Caki2 (cell line): ENCODE results near the gene ZNF275. TPM values are rescaled to one million over a fixed set of nuclear protein-coding genes. Genes with fewer than 3 reads are reported as not detected.

Experiments
- DNase-seq: peaks from one replicate; pipeline ENCODE4 v3.0.0-alpha.2; 2015; ENCODE audit warnings: low read depth
- in situ Hi-C: cut with HindIII; loops from 2 replicates; pipeline ENCODE4 v1.10.0; 2016; ENCODE audit warnings: low sequenced_read_pairs, low pct_unique_long_range_greater_than_20kb, mixed read lengths
- total RNA-seq: library from RNA; depleted of rRNA; stranded (reverse); fragments of >200 nt; shearing (Covaris generic); gene quantifications from 2 replicates; pipeline ENCODE4 v1.2.3, GENCODE V29; 2014; ENCODE audit warnings: low replicate concordance

Gene ZNF275
- total RNA-seq, 1 experiment from 2014 or later, result 6.1 TPM

DNA sequence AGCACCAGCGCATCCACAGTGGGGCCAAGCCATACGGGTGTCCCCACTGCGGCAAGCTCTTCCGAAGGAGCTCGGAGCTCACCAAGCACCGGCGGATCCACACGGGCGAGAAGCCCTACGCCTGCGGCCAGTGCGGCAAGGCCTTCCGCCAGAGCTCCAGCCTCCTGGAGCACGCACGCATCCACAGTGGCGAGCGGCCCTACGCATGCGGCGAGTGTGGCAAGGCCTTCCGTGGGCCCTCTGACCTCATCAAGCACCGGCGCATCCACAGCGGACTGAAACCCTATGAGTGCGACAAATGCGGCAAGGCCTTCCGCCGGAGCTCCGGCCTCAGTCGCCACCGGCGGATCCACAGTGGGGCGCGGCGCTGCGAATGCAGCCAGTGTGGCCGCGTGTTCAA is 13.6 kb downstream of the ZNF275 start:
- in situ Hi-C loops, result no loop called here

DNA sequence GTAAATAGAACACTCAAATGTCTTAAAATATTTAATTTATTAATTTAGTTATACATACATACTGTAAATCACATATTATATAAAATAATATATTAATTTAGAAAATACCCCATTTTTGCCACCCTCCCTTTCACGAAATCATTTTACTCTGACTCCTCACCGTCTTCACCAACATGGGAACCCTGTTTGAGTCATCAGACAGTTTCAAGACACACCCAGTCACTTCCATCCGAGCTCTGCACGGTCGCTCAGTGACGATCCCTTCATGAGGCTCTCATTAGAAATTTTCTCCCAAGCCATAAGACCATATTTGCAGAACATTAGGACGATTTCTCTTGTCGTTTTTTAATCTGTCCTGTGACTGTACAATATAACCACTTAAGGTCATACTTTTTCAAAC is 14.5 kb downstream of the ZNF275 start:
- in situ Hi-C loops, result no loop called here
- no peak for DNase-seq

More for the DNA sequence above, 13.6 kb downstream of the ZNF275 start:
- no peak for DNase-seq

DNA sequence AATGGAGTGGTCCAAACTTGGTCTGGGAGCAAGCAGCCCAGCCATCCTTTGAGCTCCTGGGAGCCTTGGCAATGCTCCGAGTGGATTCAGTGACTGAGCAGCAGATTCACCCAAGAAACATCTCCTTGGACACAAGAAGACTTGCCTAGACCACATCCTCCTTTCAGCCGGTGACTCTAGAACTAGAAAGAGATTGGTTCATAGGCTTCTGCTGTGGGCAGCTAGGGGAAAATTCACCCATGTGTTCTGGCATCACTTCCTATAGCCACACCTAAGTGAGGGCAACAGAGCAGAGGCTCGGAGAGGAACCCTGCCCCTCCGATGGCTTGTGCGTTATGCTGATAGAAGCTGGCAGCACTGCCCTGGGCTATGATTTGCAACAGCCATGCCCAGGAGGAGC is 16.0 kb downstream of the ZNF275 start:
- in situ Hi-C loops, result no loop called here

GRCh38 chrX:153351981-153352380 is 18.0 kb downstream of the ZNF275 start:
- in situ Hi-C loops, result no loop called here

More for the DNA sequence above, 16.0 kb downstream of the ZNF275 start:
- no peak for DNase-seq

GRCh38 chrX:153352858-153353257 is 18.9 kb downstream of the ZNF275 start:
- in situ Hi-C loops, result no loop called here
- DNase-seq, result no peak

More at GRCh38 chrX:153351981-153352380, 18.0 kb downstream of the ZNF275 start:
- no peak for DNase-seq

GRCh38 chrX:153353416-153353815 is 19.5 kb downstream of the ZNF275 start:
- in situ Hi-C loops, result no loop called here
- no peak for DNase-seq

DNA sequence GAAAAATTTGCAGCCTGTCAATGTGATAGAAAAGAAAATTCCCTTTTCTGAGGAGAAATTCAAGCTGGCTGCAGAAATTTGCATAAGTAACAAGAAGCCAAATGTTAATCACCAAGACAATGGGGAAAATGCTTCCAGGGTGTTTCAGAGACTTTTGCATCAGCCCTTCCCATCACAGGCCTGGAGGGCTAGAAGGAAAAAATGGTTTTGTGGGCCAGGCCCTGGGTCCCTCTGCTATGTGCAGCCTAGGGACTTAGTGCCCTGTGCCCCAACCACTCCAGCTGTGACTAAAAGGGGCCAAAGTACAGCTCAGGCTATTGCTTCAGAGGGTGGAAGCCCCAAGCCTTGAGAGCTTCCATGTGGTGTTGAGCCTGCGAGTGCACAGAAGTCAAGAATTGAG is 23.9 kb downstream of the ZNF275 start:
- DNase-seq, result no peak
- in situ Hi-C loops, result no loop called here

- in situ Hi-C loops, result no loop called here
- no peak for DNase-seq
Measured at GRCh38 chrX:153361781-153362397, 27.9 kb downstream of the ZNF275 start.

GRCh38 chrX:153365670-153366069 is 31.7 kb downstream of the ZNF275 start:
- DNase-seq, result no peak
- in situ Hi-C loops, result no loop called here

DNA sequence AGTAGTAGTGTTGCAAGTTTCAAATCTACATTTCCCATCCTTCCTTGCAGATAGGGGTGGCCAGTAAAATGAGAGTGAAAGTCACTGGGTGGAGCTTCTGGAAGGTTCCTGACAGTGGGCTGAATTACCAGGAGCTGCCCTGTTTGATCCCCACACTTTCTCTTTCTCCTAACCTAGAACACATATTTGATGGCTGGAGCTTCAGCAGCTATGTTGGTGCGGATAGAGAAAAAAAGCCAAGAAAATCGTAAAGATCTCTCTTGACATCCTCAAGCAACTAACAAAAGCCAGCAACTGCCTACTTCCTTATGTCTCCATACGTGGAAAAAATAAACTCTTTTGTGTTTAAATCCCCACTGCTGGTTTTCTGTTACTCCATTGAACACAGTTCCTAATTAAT is 32.2 kb downstream of the ZNF275 start:
- in situ Hi-C loops, result no loop called here

GRCh38 chrX:153366878-153367538 is 33.1 kb downstream of the ZNF275 start:
- DNase-seq, result no peak
- in situ Hi-C loops, result no loop called here

More for the DNA sequence above, 32.2 kb downstream of the ZNF275 start:
- DNase-seq, result no peak

DNA sequence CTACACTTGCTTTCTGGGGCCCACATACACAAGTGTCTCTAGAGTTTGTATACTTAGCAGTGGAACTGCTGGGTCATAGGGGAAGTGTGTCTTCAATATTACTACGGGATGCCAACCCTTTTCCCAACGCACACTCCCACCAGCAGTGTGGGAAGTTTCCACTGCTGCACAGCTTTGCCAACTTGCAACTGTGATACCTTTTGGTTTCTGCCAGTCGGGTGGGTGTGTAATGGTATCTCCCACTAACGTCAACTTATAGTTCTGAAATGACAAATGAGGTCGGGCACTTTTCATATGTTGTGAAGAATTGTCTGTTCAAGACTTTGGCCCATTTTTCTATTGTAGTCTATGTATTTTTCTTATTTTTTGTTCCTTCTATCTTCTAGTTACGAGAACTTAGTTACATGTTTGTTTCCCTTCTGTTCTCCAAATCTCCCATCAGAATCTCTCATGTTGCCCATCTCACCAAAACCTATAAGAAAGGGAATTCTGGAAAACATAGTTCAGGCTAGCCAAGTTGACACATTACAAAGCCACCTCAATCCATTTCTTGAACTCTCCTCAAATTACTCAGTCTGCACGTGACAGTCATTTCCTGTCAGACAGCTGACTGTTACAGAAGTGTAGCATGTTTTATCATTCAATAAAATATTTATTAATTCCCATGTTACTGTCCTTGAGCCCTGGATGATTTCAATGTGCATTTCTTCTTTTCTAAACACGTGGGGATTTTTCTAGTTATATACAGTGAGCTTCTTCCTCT is 36.5 kb downstream of the ZNF275 start:
- DNase-seq, result no peak
- in situ Hi-C loops, result no loop called here

DNA sequence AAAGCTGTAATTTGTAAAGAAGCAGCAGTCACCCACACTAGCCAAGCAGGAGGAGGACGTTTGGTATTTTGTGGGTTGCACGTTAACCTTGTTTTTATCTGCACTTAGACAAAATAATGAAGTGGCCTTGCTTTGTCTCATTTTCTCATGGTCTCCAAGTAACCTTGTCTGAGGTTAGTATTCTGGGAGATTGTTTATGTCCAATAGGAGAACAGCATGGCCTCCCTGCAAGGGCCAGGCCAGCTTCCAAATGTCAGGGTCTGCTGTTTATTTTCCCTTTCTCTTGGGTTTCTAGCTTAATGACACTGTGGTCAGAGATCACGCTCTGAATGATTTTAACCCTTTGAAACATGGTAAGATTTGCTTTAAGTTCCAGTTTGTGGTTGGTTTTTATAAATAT is 37.3 kb downstream of the ZNF275 start:
- no peak for DNase-seq
- in situ Hi-C loops, result no loop called here

DNA sequence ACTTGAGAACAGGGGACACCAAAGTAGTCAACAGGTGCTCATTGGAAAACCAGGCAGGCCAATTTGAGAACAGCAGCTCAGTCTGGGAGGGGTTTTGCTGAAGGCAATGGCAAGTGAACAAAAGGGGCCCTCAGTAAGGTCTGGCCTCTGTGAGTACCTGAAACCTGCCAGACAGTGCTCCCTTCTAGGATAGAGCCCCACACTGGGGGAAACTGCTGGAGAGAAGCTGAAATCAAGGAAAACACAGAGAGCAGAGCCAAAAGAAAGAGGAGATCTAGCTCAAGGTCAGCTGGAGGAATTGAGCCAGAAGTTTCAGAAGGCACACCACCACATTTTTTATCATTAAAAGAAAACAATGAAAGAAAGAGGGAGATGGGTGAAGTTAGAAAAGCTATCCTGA is 39.0 kb downstream of the ZNF275 start:
- in situ Hi-C loops, result no loop called here
- DNase-seq, result no peak

DNA sequence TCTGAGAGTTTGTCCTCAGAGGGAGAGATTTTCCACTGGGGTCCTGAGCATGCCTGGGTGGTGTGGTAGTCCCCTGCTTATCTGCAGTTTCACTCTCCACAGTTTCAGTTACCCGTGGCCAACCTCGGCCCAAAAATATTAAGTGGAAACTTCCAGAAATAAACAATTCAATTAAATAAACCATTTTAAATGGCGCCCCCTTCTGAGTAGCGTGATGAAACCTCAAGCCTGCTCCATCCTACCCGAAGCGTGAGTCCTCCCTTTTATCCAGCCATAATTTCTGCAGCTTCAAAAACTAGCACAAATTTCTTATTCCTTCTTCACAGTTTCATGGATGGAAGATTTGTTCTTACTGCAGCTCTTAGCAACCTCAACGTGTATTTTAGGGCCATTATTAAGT is 40.5 kb downstream of the ZNF275 start:
- in situ Hi-C loops, result no loop called here
- DNase-seq, result no peak

DNA sequence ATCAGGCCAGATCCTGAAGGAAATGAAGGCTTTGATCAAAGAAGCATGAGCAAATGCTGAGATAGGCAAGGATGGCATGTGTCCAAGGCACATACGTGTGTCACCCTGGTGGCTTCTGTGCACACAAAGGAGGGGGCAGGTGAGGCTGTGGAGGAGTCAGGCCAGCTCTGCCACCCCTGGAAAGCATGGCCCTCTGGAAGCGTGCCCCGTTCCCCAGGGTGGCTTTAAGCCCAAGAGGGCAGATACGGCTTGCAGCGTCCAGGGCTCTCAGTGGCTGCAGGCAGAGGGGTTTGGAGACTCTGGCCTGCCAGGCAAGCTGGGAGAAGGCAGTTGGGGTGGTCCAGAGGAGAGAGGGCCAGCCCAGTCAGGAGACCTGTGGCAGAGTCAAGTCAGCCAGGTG is 41.6 kb downstream of the ZNF275 start:
- in situ Hi-C loops, result no loop called here
- no peak for DNase-seq

DNA sequence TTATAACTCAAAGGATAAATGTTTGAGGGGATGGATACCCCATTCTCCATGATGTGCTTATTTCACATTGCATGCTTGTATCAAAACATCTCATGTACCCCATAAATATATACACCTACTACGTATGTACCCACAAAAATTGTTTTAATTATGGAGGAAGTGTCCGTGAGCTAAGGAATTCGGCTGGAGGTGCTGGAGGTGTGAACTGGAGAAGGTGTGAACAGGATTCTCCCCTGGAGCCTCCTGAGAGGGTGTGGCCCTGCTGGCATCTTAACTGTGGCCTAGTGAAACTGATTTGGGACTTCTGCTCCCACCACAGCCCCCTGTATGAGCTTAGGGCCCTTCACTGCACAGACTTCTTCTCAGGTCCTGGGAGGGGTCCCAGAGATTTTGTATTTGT is 43.8 kb downstream of the ZNF275 start:
- DNase-seq, result no peak
- in situ Hi-C loops, result no loop called here

GRCh38 chrX:153378607-153379006 is 44.7 kb downstream of the ZNF275 start:
- in situ Hi-C loops, result no loop called here
- DNase-seq, result no peak

DNA sequence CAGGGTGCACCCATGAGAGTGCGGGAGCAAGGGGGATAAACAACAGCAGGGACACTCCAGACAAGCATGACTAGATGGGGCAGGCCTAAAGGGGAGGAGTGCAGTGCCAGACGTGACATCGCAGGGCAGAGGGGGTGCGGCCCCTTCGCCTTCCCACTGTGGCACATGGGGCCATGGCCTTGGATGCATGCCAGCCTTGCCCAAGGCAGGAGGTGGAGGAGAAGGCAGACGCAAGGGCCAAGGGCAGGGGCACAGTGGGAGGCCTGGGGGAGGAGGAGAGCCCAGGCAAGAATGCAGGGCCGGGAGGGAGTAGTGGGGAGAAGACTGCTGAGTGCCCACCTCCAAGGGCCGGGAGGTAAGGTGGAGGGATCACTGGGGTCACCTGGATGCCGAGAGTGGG is 45.6 kb downstream of the ZNF275 start:
- no peak for DNase-seq
- in situ Hi-C loops, result no loop called here
